Breast epithelium (tissue), 3 donors: ENCODE results near the gene ITPRIP.

ENCODE experiments used
- CTCF ChIP-seq, 3 donors: fragments of 450-650 bp; IDR thresholded peaks; one replicate each; pipeline ENCODE4 v1.5.1; 2016 to 2017; ENCODE audit warnings: antibody characterized with exemption in 3 of 3, mild to moderate bottlenecking in 3 of 3, moderate library complexity in 3 of 3
- POLR2AphosphoS5 ChIP-seq, 3 donors: sonication (generic); formaldehyde crosslinking; IDR thresholded peaks; one replicate each; pipeline ENCODE4 v1.6.1; 2017; ENCODE audit warnings: antibody characterized with exemption in 3 of 3

- no peak for TF ChIP-seq CTCF (IDR thresholded peaks at IDR 0.05)
- no peak for TF ChIP-seq POLR2AphosphoS5 (IDR thresholded peaks at IDR 0.05)
Measured at GRCh38 chr10:104334561-104334960, 3.7 kb downstream of the ITPRIP start.
